IPS-NIHi7 (cell line): ENCODE data around the gene ULK4.
"Not testable (repeated sequence)": the region's sequence is repeated elsewhere in the genome, so short reads cannot be mapped to it uniquely, and the experiment has no call there.

ENCODE experiments used
- DNase-seq: peaks from one replicate; pipeline ENCODE4 v3.0.0; 2012; ENCODE audit warnings: mixed read lengths; ENCODE audit errors: extremely low spot score

Gene ULK4

GRCh38 chr3:41580274-41580959 lies 381.5 kb downstream of the ULK4 start:
- DNase-seq: peak; percentile 25

DNA sequence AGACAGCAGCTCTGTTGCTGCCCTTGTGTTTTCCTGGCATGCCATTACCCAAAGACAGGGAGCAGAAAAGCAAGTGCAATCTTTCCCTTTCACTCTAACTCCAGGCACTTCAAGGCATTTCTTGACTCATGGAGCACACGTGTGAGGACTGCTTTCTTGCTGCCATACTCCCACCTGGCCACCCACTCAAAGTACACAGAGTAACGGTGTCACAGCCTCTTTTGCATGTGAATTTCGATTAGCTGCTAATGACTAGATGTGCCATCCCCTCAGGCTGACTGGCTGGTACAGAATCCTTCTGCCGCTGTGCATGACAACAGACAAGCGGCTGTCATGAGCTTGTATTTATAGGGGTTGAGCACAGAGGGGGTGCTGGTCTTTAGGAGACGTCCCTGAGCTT lies 382.0 kb downstream of the ULK4 start:
- DNase-seq: no peak

DNA sequence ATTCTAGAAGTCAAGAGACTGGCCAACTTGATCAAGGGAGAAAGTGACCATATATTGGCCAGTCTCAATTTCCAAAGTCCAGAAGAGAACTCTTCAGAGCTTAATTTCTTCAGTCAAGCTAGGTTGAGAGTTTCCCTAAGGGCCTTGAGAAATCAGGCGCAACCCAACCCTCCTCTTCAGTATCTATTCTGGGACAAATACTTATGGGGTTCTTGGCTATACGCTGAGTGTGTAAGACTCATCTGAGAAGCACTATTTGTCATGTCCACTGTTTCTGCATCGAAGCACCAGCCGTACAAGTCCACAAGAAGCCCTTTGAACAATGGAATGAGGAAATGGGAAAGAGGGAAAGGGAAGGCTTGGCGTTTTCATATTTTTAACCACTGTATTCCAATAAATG lies 383.1 kb downstream of the ULK4 start:
- no peak for DNase-seq

DNA sequence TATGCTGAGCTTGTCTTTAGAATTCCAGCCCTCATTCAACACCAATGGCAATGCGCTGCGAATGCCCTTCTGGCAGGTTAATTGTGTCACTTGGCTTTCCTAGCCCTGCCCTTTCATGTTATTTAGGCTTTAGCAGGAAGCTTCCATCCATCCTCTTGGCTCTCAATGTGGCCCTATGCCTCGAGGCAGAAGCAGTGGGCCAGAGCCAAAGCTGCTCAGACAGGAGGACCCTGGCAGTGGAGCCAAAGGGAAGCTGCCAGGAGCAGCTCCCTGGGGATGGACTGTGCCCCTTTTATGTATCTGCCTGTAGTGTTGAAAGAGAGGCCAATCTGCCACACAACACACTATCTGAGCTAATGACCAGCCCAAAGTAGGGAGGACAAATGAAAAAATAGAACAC lies 386.2 kb downstream of the ULK4 start:
- DNase-seq: no peak

DNA sequence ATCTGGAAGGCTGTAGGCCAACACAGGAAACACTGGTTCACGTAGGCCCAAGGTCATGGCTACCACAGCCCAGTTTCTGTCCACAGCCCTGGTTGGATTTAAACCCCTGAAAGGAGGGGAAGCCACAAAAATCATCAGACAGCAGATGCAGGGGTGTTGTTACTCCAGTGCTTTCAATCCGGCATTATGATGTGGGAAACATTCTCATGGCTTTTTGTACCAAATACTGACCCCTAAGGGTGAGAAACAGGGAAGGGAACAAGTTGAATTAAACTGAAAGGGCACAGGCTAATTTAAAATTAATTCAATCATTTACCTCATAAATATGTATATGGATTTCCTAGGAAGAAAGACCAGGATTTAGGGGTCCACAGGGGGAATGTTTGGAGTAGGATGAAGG lies 387.0 kb downstream of the ULK4 start:
- DNase-seq: no peak

GRCh38 chr3:41573591-41573990 lies 388.3 kb downstream of the ULK4 start:
- no peak for DNase-seq

DNA sequence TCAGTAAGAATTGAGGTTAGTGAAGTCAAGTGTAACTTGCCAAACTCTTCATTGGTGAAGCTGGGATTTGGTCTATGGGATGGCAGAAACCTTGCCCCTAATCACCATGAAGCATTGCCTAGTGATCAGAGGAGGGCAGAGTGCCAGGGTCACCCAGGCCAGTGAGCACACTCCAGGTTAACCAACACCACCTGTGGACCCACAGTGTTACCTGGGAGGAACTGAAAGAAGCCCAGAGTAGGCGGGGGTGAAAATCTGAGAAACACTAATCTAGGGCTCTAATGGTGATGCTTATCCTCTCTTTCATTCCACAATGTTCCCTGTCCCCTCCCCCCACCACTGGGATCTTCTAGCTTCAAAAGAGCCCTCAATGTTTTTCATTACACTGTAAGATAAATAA lies 389.8 kb downstream of the ULK4 start:
- no peak for DNase-seq

GRCh38 chr3:41569632-41570305 lies 392.1 kb downstream of the ULK4 start:
- DNase-seq: no peak

- DNase-seq: no peak
Observed at GRCh38 chr3:41565948-41566514, 395.9 kb downstream of the ULK4 start.

DNA sequence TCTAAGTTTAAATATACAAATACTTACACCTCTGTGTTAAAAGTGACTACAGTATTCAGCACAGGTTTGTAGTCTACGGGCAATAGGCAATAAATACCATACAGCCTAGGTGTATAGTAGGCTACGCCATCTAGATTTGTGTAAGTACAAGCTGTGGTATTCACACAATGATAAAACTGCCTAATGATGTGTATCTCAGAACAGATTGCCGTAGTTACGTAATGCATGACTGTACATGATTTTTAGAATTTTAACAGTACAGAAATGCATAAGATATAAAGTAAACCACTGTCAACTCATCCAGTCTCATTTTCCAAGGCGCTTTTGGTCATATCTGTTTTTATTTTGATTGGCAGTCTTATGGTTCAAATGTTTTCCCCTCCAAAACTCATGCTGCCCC lies 396.9 kb downstream of the ULK4 start:
- DNase-seq: no peak

- not testable (repeated sequence) for DNase-seq
Observed at GRCh38 chr3:41556245-41556644, 405.7 kb downstream of the ULK4 start.

DNA sequence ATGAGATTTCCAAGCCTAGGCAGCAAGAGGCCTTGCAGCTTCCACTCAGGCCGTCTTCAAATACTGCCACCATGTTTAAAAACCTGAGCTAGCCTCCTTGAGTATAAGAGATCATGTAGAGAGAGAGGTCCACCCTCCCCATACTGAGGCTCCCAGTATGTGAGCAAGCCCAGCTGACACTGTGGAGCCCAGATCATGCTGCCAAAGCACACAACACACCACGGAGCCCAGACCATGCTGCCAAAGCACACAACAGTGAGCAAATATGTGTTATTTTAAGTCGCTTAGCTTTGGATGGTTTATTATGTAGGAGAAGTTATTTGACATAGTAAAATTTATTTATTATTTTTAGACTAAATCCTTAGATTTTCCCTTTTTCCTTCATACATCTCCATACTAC lies 428.9 kb downstream of the ULK4 start:
- DNase-seq: no peak

DNA sequence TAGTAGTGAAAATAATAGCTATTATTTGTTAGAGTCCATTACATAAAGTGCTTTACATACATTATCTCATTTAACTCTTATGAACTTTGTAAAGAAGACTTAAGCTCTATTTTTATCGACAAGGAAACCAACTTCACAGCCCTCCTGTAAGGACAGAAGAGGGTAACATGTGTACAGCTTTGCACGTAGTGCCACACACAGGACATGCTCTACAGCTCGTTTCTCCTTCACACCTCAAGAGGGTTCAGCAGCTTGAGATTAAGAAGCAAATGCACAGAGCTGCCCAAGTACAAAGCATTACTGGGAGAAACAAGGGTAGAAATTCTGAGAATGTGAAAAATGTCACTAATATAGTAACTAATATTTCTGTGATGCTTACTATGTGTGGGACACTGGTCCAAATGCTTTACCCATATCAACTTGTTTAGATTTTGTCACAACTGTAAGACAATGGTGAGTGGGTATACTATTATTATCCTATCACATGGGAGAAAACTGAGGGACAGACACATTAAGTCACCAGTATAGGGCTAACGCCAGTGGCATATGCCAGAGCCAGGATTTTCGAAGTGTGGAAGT lies 434.8 kb downstream of the ULK4 start:
- no peak for DNase-seq

DNA sequence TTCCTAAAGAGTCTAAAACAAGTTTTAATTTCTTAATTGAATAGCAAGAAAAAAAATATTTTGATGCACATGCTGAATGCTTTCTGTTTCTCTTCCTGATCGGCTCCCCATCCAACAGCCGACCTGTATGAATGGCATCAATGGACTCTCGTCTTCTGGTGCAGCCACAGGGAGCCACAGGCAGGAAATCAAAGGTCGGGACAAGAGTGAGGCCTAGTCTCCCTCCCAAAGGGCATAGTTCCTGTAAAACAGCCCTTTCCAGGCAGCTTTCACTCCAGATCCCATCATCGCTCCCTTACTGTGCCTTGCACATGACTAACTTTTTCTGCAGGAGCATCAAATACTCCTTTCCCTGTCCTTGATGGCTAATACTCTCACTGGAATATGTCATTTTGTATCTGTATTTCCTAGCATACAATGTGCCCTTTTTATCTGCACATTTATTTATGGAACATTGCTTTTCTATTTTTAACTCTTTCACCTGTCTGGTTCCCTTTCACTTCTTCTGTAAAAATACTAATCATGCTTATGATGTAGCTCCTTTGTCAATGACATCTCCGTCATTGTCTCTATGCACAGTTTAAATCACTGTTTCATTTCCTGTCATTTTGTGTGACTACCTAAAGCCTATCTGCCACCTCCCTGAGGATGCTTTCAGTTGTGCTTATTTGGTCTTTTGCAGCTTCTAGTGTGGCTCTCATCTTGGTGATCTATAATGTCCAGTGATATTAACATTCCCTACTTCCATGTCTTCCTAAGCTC lies 436.4 kb downstream of the ULK4 start:
- DNase-seq: no peak

DNA sequence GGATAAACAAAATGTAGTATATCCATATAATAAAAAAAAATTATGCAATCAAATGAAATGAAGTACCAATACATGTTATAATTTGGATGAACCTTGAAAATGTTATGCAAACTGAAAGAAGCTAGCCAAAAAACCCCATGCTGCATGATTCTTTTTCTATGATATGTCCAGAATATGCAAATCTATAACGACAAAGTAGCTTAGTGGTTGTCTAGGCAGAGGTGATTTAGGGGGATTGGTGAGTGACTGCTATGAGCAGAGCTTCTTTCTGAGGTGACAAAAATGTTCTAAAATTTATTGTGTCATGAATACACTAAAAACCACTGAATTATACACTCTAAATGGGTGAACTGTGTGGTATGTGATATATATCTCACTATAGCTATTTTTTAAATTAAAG lies 438.0 kb downstream of the ULK4 start:
- no peak for DNase-seq

- no peak for DNase-seq
Observed at GRCh38 chr3:41522612-41523011, 439.3 kb downstream of the ULK4 start.

GRCh38 chr3:41521010-41521655 lies 440.8 kb downstream of the ULK4 start:
- no peak for DNase-seq

DNA sequence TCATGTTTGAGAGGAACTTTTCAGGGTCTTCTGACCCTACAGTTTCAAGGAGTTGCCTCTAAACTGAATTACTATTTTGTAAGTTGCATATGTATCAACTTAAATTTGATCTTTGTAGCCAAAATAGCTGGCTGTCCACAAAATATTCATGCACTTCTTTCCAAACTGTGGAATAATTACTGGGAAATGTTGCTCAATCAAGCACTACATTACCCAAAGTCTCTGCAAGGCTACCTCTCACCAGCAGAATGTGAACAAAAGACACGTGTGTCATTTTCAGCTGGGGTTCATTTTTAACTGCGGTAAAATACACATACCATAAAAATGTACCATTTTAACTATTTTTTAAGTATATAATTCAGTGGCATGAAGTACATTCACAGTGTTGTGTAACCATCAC lies 442.2 kb downstream of the ULK4 start:
- no peak for DNase-seq

- DNase-seq: no peak
Observed at GRCh38 chr3:41518626-41519025, 443.3 kb downstream of the ULK4 start.

DNA sequence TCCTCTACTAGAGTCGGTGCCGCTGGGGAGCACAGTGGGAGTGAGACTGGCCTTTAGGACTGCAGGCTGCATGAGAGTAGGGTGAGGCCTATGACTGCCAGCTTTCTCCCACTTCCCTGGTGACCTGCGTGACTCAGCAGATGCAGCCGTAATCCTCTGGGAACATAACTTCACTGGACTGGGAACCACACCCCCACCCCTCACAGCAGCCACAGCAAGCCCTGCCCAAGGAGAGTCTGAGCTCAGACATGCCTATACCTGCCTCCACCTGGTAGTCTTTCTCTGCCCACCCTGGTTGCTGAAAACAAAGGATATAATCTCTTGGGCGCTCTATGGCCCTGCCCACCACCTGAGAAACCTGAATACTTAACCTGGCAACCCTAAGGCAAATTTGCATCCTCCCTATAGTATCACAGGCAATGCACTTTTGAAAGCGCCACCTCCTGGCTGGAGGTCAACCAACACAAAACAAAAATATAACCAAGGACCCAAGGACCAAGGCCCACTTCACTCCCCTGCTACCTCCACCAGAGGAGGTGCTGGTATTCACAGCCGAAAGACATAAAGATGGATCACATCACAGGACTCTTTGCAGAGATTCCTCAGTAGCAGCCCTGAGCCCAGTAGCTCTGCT lies 453.7 kb downstream of the ULK4 start:
- DNase-seq: no peak

GRCh38 chr3:41507336-41508062 lies 454.4 kb downstream of the ULK4 start:
- DNase-seq: no peak
